ENCODE measurements around the gene CDO1.

Gene CDO1

GRCh38 chr5:115778417-115778816, 38.0 kb downstream of the CDO1 start:
- DNase-seq: no peak

DNA sequence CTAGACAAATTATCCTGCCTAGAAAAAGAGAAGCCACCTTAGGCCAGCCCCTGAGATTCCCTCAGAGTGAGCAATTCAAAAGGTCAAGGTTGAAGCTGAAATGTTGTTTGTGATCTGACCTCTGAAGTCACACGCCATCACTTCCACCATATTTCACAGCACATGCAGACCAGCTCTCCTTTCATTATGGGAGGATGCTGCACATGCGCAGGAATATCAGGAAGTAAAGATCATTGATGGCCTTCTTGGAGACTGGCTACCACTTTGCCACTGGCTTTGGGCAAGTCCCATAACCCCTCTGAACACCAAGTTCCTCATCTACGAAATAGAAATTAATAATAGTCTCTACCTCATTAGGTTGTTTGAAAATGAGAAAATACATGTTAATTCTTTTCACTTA, 39.5 kb downstream of the CDO1 start:
- no peak for DNase-seq

DNA sequence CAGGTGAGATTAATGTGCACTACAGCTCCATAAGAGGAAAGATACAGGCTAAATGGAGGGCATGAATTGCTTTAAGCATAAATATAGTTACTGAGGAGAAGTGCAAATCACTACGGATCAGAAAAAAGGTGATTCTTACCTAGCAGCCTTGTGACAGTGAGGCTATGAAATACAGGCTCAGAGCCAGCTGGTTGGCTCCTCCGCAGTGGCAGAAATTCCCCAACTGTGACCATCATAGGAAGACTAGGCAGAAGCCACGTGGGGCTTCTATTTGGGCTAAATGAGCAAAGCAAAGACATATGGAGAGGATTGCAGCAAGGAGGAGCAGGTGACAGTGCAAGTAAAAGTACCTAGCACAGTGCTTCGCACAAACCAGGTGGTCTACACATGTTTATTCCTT, 40.5 kb downstream of the CDO1 start:
- no peak for DNase-seq

DNA sequence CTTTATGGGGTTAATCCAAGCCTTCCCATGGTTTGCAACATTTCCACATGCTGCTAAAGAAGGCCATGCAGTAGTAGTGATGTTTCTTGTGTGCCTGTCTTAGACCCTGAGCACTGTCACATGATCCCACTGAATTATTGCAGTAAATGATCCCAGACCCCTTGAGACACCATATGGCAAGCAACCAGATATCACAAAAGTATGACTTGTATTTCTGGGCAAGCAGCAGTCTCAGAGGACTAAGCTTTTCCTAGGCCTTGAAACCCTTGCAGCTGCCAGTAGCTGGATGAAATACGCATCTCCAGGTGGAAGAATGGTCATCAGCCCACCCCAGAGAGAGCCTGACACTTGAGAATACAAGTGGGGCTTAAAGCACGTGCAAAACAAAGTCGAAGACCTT, 41.8 kb downstream of the CDO1 start:
- no peak for DNase-seq

DNA sequence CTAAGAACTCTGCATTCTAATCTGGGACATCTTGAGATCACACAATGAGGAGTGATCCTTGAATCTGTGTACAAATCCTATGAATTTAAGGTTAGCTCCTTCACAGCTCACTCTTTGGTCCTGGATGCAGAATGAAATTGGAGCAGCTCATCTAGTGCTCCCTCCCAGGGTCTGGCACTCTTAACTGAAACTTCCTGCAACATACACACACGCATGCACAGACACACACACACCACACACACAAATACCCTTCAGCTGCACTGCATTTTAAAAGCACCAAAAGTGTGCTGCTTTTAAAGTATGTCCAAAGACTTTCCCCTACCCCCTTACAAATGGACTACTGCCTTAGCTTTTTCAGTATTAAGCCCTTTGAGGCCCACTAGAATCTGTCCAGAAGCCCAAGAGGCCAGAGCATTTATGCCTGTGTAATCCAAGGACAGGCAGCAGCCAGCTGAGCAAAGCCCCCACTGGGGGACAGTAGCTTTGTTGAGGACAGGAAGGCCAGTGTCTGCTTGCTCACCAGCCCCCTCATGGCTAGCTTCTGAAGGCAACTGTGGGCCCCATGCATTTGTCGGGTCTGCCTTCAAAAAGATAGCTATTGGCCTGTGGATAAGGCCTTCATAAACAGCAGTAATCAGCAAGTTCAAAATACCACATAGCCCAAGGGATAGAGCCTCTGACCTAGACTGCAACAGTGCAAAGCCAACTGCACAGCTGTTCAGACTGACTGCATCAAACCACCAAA, 43.6 kb downstream of the CDO1 start:
- DNase-seq: no peak

DNA sequence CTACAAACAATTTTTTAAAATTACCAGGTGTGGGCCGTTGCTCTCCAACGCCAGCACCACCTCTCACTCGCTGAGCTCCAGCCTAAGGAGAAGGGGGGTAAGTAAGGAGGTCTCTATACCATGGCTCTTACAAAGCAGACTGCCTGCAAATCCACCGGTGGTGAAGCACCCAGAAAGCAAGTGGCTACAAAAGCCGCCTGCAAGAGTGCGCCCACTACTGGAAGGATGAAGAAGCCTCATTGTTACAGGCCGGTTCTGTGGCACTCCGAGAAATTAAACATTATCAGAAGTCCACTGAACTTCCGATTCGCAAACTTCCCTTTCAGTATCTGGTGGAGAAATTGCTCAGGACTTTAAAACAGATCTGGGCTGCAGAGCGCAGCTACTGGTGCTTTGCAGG, 46.0 kb downstream of the CDO1 start:
- no peak for DNase-seq

- DNase-seq: no peak
Measured at GRCh38 chr5:115767424-115767823, 49.0 kb downstream of the CDO1 start.

- no peak for DNase-seq
Measured at GRCh38 chr5:115766608-115767007, 49.9 kb downstream of the CDO1 start.

DNA sequence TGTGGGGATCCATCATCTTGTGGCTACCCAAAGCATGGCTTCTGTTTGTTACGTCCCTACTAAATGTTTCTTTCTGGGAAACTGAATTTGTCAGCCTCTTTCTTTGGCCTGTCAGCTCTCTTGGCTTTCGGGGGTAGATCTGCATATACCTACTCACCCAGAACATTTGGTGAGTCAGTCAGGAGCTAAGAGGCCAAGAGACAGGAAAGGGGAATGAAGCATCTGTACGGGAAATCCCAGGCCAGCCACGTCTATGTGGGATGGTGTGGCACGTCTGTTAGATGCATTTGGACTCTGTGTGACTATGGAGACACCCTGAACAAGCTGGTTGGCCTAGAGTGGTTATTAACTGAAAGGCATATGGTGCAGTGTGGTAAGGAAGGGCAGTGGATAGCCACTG, 58.1 kb downstream of the CDO1 start:
- DNase-seq: no peak

GRCh38 chr5:115755675-115756074, 60.8 kb downstream of the CDO1 start:
- DNase-seq: no peak
